SH-SY5Y (cell line): Measurements from ENCODE around the gene ITGA1.
A peak's percentile ranks its signal among the peaks of the same experiment; 100 is the strongest.

Source experiments
- GATA2 ChIP-seq: IDR thresholded peaks from 2 replicates; pipeline ENCODE4 v1.6.1; 2011; ENCODE audit warnings: mild to moderate bottlenecking, low read depth, low read length
- GATA3 ChIP-seq: IDR thresholded peaks from 2 replicates; pipeline ENCODE4 v1.6.1; 2011; ENCODE audit warnings: low read depth, mild to moderate bottlenecking, low read length, moderate library complexity

The ITGA1 gene

GRCh38 chr5:52985306-52985705 lies 197.6 kb downstream of the ITGA1 start:
- no peak for TF ChIP-seq GATA2
- TF ChIP-seq GATA3, result no peak

- TF ChIP-seq GATA2 (no peak), GATA3 (no peak)
Observed at GRCh38 chr5:52987711-52988331, 200.1 kb downstream of the ITGA1 start.

- TF ChIP-seq GATA2 (no peak), GATA3 (no peak)
Observed at GRCh38 chr5:52988335-52989024, 200.8 kb downstream of the ITGA1 start.

- no peak for TF ChIP-seq GATA3
- peak; percentile 7; the same call in 1 of the 2 replicates for TF ChIP-seq GATA2
Observed at GRCh38 chr5:52989025-52989780, 201.5 kb downstream of the ITGA1 start, which contains the start of gene ITGA2. Gene ITGA2 (plus strand): TSS chr5:52989352. CDS start chr5:52989469, 117 bp downstream.

- no peak for TF ChIP-seq GATA2
- no peak for TF ChIP-seq GATA3
Observed at GRCh38 chr5:52989781-52990527, 202.2 kb downstream of the ITGA1 start.

- TF ChIP-seq GATA3, result no peak
- no peak for TF ChIP-seq GATA2
Observed at GRCh38 chr5:52990528-52990925, 202.8 kb downstream of the ITGA1 start.

- TF ChIP-seq GATA2, result no peak
- no peak for TF ChIP-seq GATA3
Observed at GRCh38 chr5:52993367-52993766, 205.7 kb downstream of the ITGA1 start.

- no peak for TF ChIP-seq GATA3
- no peak for TF ChIP-seq GATA2
Observed at GRCh38 chr5:52994266-52994665, 206.6 kb downstream of the ITGA1 start.

GRCh38 chr5:52995095-52995494 lies 207.4 kb downstream of the ITGA1 start:
- TF ChIP-seq GATA3 (no peak), GATA2 (no peak)

- TF ChIP-seq GATA3 (no peak), GATA2 (no peak)
Observed at GRCh38 chr5:52995914-52996313, 208.2 kb downstream of the ITGA1 start.

GRCh38 chr5:52996979-52997378 lies 209.3 kb downstream of the ITGA1 start:
- TF ChIP-seq GATA2 (no peak), GATA3 (no peak)

GRCh38 chr5:52997424-52997823 lies 209.7 kb downstream of the ITGA1 start:
- TF ChIP-seq GATA3 (no peak), GATA2 (no peak)

- no peak for TF ChIP-seq GATA2
- TF ChIP-seq GATA3, result no peak
Observed at GRCh38 chr5:52998552-52999313, 211.0 kb downstream of the ITGA1 start.
